ENCODE results near the gene MORN1. TPM values are rescaled to one million over a fixed set of nuclear protein-coding genes. Genes with fewer than 3 reads are reported as not detected.

Gene MORN1
- total RNA-seq, 4 donors from 2014 or later, result 3.0 to 34.0 (median 12.5) TPM

DNA sequence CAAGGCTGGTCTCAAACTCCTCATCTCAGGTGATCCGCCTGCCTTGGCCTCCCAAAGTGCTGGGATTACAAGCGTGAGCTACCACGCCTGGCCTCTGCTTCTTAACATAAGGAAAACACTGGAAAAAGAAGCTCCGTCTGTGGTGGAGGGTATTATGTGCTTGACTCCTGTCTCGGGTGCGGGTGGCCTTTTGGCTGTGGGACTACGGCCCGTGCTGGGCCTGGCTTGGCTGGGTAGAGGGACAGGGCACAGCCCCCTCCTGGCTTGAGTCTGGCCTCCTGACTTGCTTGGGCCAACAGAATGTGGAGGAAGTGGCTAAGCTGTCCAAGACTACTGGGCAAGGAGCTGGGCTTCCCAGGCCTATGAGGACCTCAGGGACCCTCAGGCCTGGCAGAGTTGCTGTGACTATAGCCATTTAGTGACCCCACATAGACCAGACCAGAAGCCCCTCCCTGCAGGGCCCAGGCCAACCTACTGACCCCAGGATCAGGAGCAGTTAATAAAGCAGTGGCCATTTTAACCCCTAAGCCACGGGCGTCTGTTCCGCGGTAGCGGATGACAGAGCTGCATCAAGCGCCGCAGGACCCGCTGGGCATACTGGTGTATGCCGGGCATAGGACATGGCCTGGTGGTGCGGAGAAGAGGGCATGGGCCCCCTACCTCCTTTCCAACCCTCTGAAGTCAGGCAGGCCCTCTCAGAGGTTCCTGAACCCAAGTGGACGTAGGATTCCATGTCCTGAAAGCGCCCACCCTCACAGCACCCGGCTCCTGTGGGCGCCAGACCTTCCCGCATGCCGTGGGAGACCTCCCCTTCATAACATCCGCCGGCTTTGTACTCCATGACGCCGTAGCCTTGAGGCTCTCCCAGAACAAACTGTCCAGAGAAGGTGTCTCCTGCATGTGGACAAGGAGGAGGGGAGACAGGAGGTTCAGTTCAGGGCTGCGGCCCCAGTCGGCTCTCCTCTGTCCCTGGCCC is 4.4 kb downstream of the MORN1 start:
- no peaks in the 10 kb centered on the region for H3K9me3 ChIP-seq
- in situ Hi-C loops (cut with MboI; ENCODE audit: low pct_ligation_motif_present in 1 of 4, low pct_unique_long_range_greater_than_20kb in 1 of 4, low sequenced_read_pairs in 3 of 4), result loop anchor here in 3 of 4 donors (5.0 to 10.0 kb wide), 2 partner anchors 190 to 192 kb away; partner anchors contain the start of gene FAAP20 (in 2 of the 3)
- 90 to 96% methylated on average over 4 to 30 of the region's 30 CpGs for WGBS, 2 donors (ENCODE audit: low coverage in 1 of 2)
- intact Hi-C loops (cut with DNase I; ENCODE audit: low total_unique reads), result loop anchor here (5.0 kb wide), 1 partner anchor 55 kb away; no protein-coding TSS in a partner anchor
- H3K27ac ChIP-seq, result no peak overlapping the region
- H3K36me3 ChIP-seq, result no peaks in the 10 kb centered on the region
- H3K4me1 ChIP-seq, result peaks cover 7 to 14% (median 10%) of the 10 kb centered on the region in 4 donors
- no peak for TF ChIP-seq POLR2AphosphoS5 (IDR thresholded peaks at IDR 0.05)
- H3K27me3 ChIP-seq, result no peaks in the 10 kb centered on the region
- DNase-seq, result peak; percentile 5
- H3K4me3 ChIP-seq, result no peak overlapping the region

DNA sequence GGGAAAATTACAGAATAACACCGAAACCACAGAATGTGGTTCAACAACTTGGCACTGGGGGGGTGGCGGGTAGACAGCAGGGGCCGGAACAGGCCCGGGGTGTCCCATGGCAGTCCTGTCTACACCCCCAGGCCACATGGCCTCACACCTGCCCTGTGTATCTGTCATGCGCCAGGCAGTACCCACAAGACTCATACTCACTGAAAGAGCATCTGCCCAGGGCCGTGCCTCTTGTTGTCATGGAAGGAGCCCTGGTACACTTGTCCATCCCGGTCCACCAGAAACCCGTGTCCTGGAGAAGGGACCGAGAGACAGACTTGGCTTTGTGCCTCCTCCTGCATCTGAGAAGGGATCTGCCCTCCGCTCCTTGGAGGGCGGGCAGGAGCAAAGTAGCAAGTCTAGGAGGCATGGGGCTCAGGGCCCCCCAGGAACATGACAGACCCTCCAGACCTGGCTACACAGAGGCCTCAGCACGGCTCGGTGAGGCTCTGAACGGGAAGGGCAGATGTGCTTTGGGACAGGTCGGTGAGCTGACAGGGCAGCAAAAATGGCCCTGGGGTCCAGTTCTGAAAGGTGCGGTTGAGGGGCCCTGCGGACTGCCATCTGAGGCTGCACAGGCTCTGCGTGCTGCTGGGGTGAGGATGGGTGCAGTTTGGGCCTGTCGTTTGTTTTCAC is 5.6 kb downstream of the MORN1 start:
- Histone ChIP-seq H3K4me1 (peaks cover 7 to 18% (median 9%) of the 10 kb centered on the region in 4 donors), H3K4me3 (no peak overlapping the region), H3K36me3 (no peaks in the 10 kb centered on the region), H3K27me3 (no peaks in the 10 kb centered on the region), H3K9me3 (no peaks in the 10 kb centered on the region), H3K27ac (no peak overlapping the region)
- in situ Hi-C loops (cut with MboI; ENCODE audit: low pct_ligation_motif_present in 1 of 4, low pct_unique_long_range_greater_than_20kb in 1 of 4, low sequenced_read_pairs in 3 of 4) (loop anchor here in 3 of 4 donors (5.0 to 10.0 kb wide), 2 partner anchors 188 to 191 kb away; partner anchors contain the start of gene FAAP20 (in 2 of the 3)), intact Hi-C loops (cut with DNase I; ENCODE audit: low total_unique reads) (loop anchor here (5.0 kb wide), 1 partner anchor 53 kb away; no protein-coding TSS in a partner anchor)
- 93 to 100% methylated on average over 1 to 19 of the region's 19 CpGs for WGBS, 2 donors (ENCODE audit: low coverage in 1 of 2)
- TF ChIP-seq POLR2AphosphoS5 (IDR thresholded peaks at IDR 0.05) (no peak), EP300 (IDR thresholded peaks at IDR 0.05; ENCODE audit: low read depth) (no peak), POLR2A (IDR thresholded peaks at IDR 0.05) (no peak)
- TF ChIP-seq, protein P1, sequence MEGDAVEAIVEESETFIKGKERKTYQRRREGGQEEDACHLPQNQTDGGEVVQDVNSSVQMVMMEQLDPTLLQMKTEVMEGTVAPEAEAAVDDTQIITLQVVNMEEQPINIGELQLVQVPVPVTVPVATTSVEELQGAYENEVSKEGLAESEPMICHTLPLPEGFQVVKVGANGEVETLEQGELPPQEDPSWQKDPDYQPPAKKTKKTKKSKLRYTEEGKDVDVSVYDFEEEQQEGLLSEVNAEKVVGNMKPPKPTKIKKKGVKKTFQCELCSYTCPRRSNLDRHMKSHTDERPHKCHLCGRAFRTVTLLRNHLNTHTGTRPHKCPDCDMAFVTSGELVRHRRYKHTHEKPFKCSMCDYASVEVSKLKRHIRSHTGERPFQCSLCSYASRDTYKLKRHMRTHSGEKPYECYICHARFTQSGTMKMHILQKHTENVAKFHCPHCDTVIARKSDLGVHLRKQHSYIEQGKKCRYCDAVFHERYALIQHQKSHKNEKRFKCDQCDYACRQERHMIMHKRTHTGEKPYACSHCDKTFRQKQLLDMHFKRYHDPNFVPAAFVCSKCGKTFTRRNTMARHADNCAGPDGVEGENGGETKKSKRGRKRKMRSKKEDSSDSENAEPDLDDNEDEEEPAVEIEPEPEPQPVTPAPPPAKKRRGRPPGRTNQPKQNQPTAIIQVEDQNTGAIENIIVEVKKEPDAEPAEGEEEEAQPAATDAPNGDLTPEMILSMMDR (IDR thresholded peaks at IDR 0.05), result no peak
- peak; percentile 5 for DNase-seq

DNA sequence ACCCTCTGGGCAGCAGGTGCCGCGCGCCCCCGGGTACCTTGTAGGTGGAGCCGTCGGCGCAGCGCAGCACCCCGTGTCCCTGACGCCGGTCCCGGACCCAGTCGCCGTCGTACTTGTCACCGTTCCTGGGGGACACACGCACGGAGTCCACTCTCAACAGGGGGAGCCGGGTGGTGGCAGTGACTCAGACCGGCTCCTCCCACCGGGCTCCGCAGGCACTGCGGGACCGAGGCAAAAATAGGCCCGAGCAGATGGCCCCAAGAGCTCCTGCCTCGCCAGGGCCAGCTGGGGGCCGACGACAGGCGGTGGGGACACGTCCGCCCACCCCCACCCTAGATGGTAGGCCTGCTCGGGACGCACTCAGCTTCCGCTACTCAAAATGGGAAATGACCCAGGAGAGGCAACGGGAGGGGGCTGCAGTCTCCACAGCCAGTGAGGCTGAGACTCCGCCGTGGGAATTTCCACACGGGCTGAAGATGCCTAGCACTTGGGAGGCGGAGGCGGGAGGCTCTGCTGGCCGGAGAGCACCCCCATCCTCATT is 6.3 kb downstream of the MORN1 start:
- Histone ChIP-seq H3K27ac (no peak overlapping the region), H3K36me3 (no peaks in the 10 kb centered on the region), H3K27me3 (no peaks in the 10 kb centered on the region), H3K4me1 (peaks cover 0 to 11% (median 2%) of the 10 kb centered on the region in 4 donors), H3K4me3 (no peak overlapping the region), H3K9me3 (no peaks in the 10 kb centered on the region)
- DNase-seq, result peak; percentile 9
- intact Hi-C loops (cut with DNase I; ENCODE audit: low total_unique reads) (loop anchor here (5.0 kb wide), 1 partner anchor 53 kb away; no protein-coding TSS in a partner anchor), in situ Hi-C loops (cut with MboI; ENCODE audit: low pct_ligation_motif_present in 1 of 4, low pct_unique_long_range_greater_than_20kb in 1 of 4, low sequenced_read_pairs in 3 of 4) (loop anchor here in 3 of 4 donors (5.0 to 10.0 kb wide), 2 partner anchors 188 to 190 kb away; partner anchors contain the start of gene FAAP20 (in 2 of the 3))
- no peak for TF ChIP-seq POLR2AphosphoS5 (IDR thresholded peaks at IDR 0.05)
- no peak for TF ChIP-seq EP300 (IDR thresholded peaks at IDR 0.05; ENCODE audit: low read depth)
- TF ChIP-seq POLR2A (IDR thresholded peaks at IDR 0.05), result no peak
- 93% methylated on average over 39 of the region's 41 CpGs; no CpG with 5 or more reads in 1 of the 2 donors for WGBS, 2 donors (ENCODE audit: low coverage in 1 of 2)

DNA sequence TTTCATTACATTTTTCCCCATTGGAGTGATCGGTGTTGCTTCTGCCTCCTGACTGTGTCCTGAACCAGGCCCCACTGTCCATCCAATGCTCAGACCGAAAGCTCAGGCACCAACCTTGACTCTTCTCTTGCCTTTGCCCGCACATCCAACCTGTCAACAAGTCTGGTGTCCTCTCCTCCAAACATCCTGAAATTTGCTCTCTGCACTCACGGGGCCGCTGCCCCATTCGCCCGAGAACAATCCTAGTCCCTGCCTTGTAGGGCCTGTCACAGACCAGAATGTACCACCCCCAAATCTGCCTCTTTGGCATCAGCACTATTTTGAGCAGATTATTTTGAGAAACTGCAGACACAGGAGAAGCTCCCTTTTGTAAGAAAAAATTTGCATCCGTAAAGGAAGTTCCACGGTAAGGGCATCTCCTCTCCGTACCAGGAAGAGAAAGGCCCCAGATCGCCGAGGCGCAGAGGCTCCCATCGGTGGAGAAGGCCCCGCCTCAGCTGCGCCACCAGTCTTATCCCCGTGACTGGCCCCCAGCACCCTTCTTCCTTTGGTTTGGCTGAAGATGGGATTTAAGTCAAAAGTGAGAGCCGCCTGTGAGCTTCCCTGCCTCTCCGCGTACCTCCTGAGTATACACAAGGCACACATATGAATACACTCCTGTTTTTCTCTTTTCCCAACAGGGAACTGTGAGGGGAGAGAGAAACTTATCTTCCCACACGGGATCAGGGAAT is 7.1 kb downstream of the MORN1 start:
- intact Hi-C loops (cut with DNase I; ENCODE audit: low total_unique reads), result no loop called here
- peak; percentile 4 for DNase-seq

More for the DNA sequence above, 7.1 kb downstream of the MORN1 start:
- Histone ChIP-seq H3K9me3 (no peaks in the 10 kb centered on the region), H3K4me3 (no peak overlapping the region), H3K27ac (no peak overlapping the region), H3K27me3 (no peaks in the 10 kb centered on the region), H3K36me3 (no peaks in the 10 kb centered on the region), H3K4me1 (peaks cover 0 to 10% (median 2%) of the 10 kb centered on the region in 4 donors)
- in situ Hi-C loops (cut with MboI; ENCODE audit: low pct_ligation_motif_present in 1 of 4, low pct_unique_long_range_greater_than_20kb in 1 of 4, low sequenced_read_pairs in 3 of 4), result loop anchor here in 2 of 4 donors (10.0 kb wide), 1 partner anchor 189 kb away; the partner anchor contains the start of gene FAAP20 (in 2 of the 2)
- TF ChIP-seq EP300 (IDR thresholded peaks at IDR 0.05; ENCODE audit: low read depth) (no peak), POLR2AphosphoS5 (IDR thresholded peaks at IDR 0.05) (no peak), POLR2A (IDR thresholded peaks at IDR 0.05) (no peak)
- TF ChIP-seq, protein P1 (IDR thresholded peaks at IDR 0.05), result no peak
- WGBS, 2 donors (ENCODE audit: low coverage in 1 of 2), result 93 to 100% methylated on average over 4 to 21 of the region's 21 CpGs
